ENCODE results near the gene SCFD2. TPM values are rescaled to one million over a fixed set of nuclear protein-coding genes. Genes with fewer than 3 reads are reported as not detected.

SCFD2 gene
- total RNA-seq, 1 donor from 2014 or later, result 14.3 TPM

DNA sequence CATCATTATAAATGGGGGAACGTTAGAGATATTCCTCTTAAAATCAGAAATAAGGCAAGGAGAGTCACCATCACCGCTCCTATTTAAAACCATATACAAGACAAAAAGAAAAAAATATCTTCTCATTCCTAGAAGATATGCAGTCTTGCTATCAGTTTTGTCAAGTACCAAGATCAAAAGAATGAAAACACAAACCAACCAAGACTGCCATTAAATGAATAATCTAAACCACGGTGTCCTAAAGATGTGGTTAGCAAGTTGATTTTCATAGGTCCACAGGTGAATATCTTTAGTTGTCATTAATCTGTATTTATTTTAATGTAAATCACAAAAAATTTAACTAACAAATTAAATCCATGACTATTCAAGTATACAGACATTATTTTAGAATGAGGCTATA lies 39.3 kb downstream of the SCFD2 start:
- Histone ChIP-seq H3K9me3 (no peaks in the 10 kb centered on the region), H3K27ac (no peak overlapping the region), H3K36me3 (no peaks in the 10 kb centered on the region), H3K27me3 (no peaks in the 10 kb centered on the region), H3K4me1 (no peaks in the 10 kb centered on the region), H3K4me3 (no peak overlapping the region)
- TF ChIP-seq, protein P1, sequence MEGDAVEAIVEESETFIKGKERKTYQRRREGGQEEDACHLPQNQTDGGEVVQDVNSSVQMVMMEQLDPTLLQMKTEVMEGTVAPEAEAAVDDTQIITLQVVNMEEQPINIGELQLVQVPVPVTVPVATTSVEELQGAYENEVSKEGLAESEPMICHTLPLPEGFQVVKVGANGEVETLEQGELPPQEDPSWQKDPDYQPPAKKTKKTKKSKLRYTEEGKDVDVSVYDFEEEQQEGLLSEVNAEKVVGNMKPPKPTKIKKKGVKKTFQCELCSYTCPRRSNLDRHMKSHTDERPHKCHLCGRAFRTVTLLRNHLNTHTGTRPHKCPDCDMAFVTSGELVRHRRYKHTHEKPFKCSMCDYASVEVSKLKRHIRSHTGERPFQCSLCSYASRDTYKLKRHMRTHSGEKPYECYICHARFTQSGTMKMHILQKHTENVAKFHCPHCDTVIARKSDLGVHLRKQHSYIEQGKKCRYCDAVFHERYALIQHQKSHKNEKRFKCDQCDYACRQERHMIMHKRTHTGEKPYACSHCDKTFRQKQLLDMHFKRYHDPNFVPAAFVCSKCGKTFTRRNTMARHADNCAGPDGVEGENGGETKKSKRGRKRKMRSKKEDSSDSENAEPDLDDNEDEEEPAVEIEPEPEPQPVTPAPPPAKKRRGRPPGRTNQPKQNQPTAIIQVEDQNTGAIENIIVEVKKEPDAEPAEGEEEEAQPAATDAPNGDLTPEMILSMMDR (IDR thresholded peaks at IDR 0.05), result no peak
- intact Hi-C loops (cut with DNase I), result no loop called here
- DNase-seq, result no peak
- ATAC-seq, result no peak

DNA sequence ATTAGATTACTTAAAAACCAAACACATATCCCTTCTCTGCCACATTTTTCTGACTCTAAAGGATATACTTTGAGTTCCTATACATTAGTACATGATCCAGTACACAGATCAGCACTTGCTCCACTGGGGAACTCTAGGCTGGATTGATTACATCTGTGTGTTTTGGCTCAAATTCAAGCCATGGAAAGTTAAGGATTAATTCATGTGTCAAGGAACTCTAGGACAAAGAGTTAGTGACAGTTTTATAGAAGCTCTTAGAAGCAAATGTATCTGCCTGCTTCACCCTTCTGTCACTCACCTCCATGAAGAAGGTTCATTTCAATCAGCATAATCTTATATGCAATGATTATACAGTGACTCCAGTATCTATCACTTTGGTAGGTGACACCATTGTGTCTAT lies 43.2 kb downstream of the SCFD2 start:
- no peaks in the 10 kb centered on the region for H3K9me3 ChIP-seq
- H3K27ac ChIP-seq, result no peak overlapping the region
- H3K4me1 ChIP-seq, result peaks cover 5% of the 10 kb centered on the region
- H3K4me3 ChIP-seq, result no peak overlapping the region
- no peaks in the 10 kb centered on the region for H3K27me3 ChIP-seq
- intact Hi-C loops (cut with DNase I), result no loop called here
- TF ChIP-seq, protein P1 (IDR thresholded peaks at IDR 0.05), result no peak
- H3K36me3 ChIP-seq, result no peaks in the 10 kb centered on the region
- DNase-seq (no peak), ATAC-seq (no peak)

DNA sequence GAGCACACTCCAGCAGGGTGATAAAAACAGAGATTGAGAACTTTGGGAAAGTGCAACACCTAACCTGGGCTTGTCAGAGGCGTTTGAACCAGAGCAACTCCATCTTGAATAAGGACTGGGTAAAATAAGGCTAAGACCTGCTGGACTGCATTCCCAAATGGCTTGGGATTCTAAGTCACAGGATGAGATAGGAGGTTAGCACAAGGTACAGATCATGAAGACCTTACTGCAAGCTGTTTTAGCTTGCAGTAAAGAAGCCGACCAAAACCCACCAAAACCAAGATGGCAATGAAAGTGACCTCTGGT lies 43.9 kb downstream of the SCFD2 start:
- H3K9me3 ChIP-seq, result no peaks in the 10 kb centered on the region
- DNase-seq, result no peak
- H3K4me1 ChIP-seq, result peaks cover 5% of the 10 kb centered on the region
- no peak overlapping the region for H3K27ac ChIP-seq
- TF ChIP-seq, protein P1 (IDR thresholded peaks at IDR 0.05), result no peak
- no peak for ATAC-seq
- H3K36me3 ChIP-seq, result no peaks in the 10 kb centered on the region
- no peak overlapping the region for H3K4me3 ChIP-seq
- intact Hi-C loops (cut with DNase I), result no loop called here
- no peaks in the 10 kb centered on the region for H3K27me3 ChIP-seq

DNA sequence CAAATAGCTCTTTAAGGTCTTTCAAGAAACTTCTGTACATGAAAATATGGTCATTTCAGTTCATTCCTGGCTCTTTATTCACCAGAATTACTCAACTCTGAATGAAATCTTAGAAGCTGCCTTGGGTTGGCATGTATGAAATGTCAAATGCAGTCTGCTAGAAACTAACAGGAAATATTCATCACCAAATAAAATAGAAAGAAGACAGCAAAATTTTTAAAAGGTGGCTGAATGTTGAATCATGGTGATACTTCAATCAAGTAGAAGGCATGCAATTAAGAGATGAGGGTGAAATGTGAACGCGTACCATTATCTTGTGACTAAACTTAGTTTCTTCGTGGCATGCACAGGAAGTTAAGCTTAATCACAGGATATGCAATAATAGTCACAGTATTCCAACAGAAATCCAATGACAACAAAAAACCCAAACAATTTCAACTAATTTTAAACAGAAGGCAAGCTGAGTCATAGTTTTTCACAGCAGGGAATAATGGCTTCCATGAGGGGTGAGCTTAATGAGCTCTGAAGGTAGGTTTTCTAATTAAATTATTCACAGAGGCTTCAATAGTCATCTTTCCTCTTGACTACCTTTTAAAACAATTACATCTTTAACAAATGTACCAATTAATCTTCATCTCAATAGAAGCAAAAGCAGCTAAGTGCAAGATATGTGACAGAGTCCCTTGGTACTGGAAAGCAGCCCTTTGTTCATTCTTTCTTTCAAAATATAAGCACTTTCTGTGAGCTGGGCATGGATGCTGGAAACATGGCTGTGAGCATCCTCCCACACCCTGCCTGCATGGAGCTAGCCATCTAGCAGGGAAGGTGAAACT lies 44.5 kb downstream of the SCFD2 start:
- no peak overlapping the region for H3K27ac ChIP-seq
- no peak overlapping the region for H3K4me3 ChIP-seq
- TF ChIP-seq, protein P1 (IDR thresholded peaks at IDR 0.05), result no peak

DNA sequence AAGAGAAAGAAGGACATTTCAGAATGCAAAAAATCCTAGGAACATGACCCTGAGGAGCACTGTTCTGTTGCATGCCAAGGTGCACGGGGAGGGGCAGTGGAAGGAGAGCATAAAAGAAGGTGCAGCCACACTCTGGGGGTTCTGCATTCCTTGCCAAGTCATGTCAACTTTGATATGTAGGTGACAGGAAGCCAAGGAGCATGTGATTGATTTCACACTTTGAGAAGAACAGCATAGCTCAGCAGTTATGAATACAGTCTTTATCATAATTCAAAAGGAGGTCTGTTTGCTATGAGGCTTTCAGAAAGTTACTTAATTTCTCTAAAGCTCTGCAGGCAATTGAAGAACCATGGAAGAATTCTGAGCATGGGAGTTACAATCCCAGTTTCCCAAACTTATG lies 50.6 kb downstream of the SCFD2 start:
- Histone ChIP-seq H3K9me3 (no peaks in the 10 kb centered on the region), H3K4me1 (no peaks in the 10 kb centered on the region), H3K36me3 (no peaks in the 10 kb centered on the region), H3K27ac (no peak overlapping the region), H3K4me3 (no peak overlapping the region), H3K27me3 (no peaks in the 10 kb centered on the region)
- no peak for ATAC-seq
- TF ChIP-seq, protein P1 (IDR thresholded peaks at IDR 0.05), result no peak
- intact Hi-C loops (cut with DNase I), result no loop called here
- no peak for DNase-seq

More for the DNA sequence above, 44.5 kb downstream of the SCFD2 start:
- H3K27me3 ChIP-seq, result no peaks in the 10 kb centered on the region
- intact Hi-C loops (cut with DNase I), result no loop called here
- DNase-seq (no peak), ATAC-seq (no peak)
- no peaks in the 10 kb centered on the region for H3K9me3 ChIP-seq
- peaks cover 5% of the 10 kb centered on the region for H3K4me1 ChIP-seq
- no peaks in the 10 kb centered on the region for H3K36me3 ChIP-seq
